ENCODE measurements around the gene PTH2.

DNA sequence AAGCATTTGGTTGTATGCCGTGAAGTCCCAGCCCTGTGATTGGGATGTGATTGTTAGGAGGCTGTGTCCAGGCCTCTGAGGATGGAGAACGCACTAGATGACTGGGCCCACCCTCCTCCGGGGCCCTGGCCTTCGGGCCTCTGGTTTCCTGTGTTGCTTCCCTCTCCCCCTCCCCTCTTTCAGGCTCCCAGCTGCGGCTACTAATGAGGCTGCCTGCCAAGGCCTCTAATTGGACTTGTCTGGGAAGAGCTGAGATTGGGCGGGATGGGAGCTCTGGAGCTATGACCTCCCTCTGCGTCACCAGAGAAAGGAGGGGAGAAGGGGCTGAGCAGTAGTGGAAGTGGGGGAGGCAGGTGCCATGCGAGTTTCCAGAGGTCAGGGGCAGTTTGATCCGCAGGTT, 9.9 kb downstream of the PTH2 start:
- TF ChIP-seq CTCF (optimal IDR thresholded peaks at IDR 0.05 in 1 of 3, IDR thresholded peaks at IDR 0.05 in 1 of 3, conservative IDR thresholded peaks at IDR 0.05 in 1 of 3; ENCODE audit: extremely low read depth in 1 of 3, insufficient read depth in 2 of 3, low read length in 3 of 3): no peak
- no peak for TF ChIP-seq EZH2 (IDR thresholded peaks at IDR 0.05; ENCODE audit: low read length)

Data from keratinocyte (primary cell).